ENCODE results near the gene IKZF1.

IKZF1 gene

DNA sequence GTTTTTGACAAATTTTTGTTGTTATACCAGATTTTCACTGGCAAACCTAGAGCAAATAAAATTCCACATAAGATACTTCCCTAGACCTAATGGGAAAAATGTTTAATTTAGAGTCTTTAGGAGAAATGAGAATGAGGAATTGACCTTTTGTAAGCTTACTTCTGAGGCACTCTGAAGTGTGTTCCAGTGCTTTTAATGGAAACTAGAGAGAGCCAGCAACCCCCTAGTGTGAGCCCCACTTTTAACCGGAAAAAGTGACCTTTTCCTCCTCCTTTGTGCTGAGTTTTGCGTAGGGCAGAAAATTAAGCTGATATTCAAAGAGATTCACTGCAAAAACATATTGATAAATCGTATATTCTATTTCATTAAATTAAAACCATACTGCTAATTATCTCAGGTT is 5.2 kb downstream of the IKZF1 start:
- DNase-seq: no peak

DNA sequence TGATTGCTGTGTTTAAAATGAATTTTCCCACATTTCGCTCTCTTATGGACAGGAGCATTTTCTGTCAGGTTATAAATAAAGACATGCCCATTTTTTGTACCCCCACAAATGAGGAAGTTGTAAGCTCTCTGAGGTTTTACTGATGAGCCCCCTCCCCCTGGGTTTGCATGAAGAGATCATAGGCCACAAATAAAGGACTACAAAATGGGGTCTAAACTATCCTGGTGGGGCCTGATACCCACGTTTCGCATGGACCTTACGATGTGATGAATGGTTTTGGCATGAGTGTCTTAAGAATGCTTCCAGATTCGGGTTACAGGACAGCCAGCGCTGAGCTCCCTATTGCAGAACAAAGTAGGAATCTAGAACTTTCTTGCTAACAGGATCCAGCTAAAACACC is 5.8 kb downstream of the IKZF1 start:
- no peak for DNase-seq

DNA sequence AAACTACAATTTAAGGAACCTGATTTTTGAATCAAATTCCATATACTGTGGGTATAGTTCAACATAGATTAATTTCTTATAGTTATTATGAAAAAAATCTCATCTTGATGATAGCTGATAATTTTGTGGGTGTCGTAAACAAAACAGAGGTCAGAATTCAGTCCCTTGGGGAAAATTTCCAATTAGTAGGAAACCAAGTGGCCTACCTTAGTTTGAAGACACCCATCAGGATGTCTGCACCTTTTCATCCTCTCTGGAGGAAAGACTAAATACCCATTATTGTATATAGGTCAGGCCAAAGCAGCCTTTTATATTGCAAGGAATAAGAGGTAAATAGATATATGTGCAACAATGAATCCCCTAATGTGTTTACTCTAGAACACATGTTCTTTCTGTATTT is 6.4 kb downstream of the IKZF1 start:
- DNase-seq: no peak

DNA sequence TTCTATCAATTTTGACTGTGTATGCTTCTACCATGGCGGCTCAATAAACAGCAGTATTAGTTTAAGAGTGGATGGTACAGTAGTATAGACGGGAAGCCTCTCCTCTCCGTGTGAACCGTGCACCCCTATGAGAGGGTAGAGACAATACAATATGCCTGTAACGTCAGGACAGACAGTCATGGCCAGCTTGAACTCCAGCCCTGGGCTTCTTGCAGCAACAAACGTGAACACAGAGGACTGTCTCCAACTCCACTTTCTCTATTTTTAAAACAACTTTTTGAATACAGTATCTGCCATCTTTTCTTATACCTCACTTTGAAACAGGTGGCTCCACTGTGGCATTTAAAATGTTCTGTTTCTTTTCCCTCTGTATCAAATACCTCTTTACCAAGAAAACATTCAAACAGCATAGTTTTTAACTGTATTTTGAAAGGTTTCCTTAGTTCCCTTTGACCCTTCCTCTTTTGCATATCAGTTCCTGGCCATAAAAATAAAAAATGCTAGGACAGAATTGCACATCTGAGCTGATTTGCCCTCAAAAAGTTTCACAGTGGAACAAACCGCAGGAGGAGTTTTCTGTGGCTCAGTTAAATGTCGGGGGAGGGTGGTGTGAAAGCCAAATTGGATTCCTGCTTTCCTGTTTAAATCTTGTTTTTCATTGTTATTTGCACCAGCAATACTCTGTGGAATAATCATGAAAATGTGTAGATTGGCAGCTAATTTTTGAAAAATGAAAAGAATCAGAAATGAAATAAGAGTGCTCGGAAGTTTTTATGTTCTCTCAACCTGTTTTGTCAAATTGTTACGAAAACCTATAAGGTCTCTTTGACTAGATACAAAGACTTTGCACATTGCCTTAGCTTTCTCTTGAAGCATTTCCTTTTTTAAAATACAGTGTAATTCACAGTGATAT is 8.0 kb downstream of the IKZF1 start:
- DNase-seq: no peak

DNA sequence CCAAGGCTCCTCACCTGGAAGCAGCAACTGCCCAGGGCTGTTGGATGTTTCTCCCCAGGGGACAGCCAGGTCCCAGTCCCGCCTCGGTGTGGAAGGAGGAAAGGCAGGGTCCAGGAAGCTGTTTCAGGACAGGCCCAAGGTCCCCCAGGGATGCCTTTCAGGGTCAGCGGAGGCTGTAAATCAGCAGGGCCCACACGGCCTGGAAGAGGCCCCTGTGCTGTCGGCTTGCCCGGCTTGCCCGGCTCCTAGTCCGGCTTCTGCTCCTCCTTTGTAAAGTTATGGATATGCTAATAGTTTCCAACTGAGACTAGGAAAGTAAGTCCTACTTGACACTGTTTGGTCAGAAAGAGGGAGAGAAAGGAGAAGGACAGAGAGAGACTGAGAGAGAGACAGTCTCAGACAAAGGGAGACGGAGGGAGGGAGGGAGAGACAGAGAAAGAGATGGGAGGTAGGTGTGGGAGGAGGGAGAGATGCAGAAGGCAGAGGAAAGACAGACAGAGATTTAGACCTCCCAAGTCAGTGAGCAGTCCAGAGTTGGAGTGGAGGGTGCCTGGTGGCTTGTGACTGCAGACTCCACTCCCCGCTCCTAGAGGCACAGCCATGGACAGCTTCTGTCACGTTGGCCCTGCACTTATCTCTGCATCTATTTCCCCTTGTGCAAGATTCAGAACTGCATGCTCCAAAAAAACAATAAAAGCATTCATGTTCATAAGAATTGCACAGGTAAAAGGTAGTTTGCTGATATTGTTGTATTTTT is 10.5 kb downstream of the IKZF1 start:
- no peak for DNase-seq

DNA sequence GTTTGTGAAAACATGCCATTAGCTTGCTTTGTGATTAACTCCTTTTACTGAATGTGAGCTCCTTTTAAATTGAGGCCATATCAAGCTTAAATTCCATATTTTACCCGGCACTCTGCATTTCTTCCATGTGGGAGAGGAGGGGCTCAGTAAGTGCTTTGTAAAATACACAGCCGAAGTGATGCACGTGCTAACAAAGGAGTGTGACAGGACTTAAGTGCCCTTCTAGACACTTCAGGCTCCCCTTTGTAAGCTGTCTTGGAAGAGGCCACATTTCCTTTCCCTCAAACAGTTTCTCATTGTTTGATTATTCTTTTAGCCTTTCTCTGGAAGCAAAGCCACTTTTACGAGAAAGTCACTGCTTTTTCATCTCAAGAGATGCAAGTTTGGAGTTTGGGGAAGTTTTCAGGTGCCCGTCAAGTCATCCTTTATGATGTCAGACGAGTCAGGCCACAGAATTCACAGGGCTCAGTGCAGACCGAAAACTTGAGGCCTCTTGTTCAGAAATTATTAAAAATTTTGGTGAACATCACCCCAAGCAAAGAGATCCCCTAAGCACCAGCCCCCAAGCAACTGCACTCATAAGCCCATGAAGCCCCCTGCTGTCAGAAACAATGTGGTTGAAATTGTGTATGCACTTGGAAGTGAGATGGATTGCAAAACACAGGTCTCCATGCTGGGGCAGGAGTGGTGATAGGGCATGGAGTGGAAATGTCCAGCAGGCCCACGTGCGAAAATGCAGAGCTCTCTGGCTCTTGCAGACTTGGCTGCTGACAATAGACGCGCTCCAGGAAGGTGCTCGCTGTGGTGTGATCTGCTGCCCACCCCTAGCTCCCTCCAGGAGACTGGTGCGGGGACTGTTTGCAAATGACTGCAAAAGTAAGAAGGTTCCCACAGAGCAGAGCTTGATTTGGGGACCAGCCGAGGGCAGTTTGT is 11.5 kb downstream of the IKZF1 start:
- no peak for DNase-seq

DNA sequence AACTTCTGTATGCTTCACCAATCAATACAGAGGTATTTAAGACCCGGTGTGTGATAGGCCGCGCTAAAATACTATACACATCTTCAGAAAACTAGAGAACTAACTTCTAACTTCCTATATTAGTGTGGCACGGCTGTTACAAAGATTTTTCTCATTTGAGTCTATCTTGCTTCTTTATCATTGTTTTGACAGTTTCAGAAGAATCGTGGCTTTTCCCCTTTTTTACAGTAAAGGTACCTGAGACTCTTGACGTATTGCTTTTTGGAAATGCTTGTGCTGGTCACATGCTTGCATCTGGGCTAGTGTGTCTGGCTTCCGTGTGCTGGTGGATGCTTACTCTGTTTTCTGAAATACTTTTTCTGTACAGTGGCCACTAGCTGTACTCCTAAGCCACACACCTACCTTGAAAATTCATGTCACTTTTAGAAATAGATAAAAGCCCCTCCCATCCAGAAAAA is 12.7 kb downstream of the IKZF1 start:
- no peak for DNase-seq

DNA sequence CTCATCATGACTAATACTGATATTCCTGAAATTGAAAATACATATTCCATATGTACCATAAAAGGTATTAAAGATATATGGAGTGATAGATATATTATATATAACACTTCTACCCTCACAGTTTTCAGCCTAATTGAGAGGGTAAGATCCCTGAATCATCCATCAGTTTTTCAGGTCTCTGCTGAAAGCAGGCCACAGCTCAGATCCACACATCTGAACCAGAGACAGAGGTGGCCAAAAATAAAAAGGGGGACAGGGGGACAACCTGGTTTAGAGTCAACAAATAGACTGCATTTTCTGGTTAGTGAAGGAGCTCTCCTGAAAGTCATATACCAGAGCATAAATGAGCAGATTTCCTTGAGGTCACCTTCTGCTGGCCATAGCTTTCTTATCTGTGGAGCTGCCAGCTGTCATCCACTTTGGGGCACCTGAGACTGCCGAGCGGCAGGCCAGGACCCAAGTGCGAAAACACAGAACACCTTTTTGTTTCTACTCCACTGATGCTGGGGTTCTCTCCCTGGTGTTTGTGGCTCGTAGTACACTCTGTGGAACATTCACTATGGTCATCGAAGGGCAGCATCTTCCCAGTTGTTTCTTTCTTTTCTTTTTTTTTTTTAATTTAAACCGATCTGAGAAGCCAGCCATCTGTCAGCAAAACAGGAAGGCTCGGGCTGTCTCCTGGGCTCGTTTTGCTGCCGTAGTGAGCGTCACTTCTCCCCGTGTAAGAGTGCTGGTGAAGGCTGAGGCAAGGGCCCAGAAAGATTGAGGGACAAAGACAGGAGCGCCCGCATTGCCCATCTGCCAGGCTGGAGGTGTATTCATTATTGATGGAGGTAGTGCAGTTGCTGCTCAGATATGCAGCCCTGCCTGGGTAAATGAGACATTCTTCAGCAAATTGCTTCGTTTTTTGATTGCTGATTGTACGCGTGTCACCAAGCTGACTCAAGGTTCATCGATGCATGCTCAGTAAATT is 13.5 kb downstream of the IKZF1 start:
- DNase-seq: no peak

DNA sequence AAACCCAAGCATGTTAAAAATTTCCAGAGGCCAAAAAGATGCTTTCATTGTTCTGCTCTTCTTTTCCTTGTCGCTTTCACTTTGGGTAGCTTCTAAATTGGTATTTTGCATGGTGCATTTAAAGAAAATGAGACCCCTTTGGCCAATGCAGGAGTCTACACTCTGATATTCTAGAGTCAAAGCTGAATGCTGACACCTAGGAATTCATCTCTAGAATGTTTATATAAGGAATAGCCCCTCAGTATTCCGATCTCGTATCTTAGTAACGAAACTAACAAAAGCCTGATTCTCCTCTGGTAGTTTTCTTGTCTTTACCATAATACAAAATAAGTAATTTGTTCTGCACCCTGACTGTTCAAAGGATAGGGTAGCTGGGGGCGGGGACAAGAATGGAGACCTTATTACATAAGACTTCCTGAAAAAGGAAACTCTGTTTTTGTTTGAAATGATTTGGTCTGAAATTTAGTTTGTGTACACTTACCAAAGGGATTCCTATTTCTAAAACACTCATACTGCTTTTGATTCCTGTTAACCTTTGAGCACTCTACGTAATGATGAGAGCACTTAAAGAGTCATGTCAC is 17.1 kb downstream of the IKZF1 start:
- DNase-seq: no peak

DNA sequence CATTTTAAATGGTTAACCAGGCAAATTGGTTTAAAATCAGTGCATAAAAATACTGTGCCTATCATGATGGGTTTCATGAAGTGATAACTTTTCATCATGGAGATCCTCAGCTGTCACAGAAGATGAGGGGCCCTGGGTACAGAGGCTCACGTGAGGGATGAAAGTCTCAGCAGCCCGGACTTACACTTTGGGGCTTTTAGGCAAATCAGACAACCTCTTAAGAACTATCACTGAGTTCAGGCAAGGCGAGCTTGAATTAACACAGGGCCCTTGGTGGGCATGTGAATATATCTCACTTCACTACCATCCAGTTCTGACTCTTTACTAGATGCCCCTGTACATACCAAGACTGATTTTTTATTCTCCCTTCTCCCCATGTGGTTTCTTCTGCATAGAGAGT is 19.6 kb downstream of the IKZF1 start:
- DNase-seq: no peak

DNA sequence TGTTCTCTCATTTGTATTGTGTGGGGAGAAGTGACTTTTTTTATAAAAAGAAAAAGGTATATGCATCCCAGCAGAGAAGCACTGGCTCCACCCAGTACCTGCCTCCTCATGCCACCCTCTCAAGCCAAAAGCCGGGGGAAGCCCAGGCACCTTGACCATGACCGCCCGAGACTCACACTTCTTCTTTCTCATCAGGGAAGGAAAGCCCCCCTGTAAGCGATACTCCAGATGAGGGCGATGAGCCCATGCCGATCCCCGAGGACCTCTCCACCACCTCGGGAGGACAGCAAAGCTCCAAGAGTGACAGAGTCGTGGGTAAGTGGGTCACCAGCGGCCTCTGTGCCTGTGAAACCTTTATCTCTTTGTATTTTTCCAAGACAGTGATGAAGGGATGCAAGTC is 22.9 kb downstream of the IKZF1 start:
- DNase-seq: no peak

DNA sequence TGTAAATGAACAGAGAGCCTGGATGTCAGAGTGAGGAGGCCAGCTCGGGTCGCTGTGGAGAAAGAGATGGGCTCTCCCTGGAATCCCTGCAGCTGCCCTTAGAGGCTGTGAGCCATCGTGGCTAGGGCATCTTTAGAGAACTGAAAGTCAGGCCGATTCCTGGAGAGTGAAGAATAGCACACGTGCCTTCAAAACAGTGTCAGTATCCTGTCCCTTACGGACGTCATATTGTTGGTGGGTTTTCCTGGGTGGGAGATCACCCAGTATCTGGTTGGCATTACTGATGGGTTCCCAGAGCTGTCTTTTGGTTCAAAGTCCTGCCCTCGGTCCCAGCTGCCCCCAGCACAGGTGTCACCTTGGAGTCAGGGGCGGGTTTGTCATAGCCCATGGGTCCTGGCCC is 25.3 kb downstream of the IKZF1 start:
- no peak for DNase-seq

DNA sequence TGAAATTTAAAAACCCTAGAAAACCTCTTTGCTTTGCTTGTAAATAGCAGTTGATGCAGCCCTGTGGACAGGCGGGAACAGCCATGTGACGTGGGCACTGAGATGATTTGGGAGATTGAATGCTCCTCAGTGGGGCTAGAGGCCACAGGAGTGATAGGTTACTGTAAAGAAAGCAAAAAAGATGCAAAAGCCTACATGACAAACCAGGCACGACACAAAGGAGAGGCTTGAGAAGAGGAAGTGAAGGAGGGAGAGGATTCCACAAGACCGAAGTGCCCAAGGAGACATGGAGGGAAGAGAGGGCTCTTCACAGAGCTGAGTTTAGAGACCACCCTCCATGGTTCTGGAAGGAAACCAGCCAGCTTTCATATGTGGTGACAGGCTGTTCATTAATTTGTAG is 25.7 kb downstream of the IKZF1 start:
- DNase-seq: no peak

DNA sequence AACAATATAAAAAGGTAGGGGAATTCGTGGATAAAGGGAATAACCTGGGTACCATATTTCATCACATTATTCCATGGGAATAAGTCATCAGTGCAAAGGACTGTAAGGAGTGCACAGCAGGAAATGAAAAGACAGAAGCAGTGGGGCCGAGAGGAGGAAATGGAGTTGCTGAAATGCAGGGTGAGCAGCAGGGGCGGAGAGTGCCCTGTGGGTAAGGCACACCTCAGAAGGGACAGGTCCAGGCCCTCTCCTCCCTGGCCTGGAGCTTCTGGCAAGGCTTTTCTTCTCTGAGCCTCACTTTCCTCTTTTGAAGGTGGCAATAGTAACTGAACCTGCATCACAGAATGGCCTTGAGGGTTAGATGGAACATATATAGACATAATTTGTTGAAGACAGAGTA is 26.2 kb downstream of the IKZF1 start:
- DNase-seq: no peak

DNA sequence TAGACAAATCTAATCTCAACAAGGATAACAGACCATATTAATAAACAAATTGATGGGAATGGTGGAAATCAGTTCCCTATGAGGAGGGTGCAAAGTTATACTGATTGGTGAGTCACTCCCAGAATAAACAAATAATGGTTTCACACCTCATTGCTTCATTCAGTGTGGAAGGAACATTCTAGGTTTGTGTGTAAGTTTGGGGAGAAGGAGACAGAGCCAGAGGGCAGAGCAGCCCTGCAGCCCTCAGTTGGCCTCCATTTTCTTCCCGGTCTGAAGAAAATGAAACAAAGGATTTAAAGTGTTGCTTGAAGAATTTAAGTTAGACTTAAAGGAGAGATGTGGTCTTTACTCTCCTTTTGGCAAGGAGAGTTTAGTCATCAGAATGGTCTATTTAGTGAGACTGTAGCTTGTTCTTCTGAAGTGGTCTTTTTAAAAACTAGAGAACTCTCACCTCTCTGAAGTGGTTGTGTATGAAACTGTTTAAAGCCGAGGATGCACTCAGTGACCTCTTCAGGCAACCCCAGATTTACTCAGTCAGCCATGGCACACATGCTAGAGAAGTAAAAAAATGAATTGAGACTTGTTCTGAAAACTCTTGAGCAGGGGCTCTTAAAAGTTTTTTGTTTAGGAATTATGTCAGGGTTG is 27.2 kb downstream of the IKZF1 start:
- DNase-seq: no peak

DNA sequence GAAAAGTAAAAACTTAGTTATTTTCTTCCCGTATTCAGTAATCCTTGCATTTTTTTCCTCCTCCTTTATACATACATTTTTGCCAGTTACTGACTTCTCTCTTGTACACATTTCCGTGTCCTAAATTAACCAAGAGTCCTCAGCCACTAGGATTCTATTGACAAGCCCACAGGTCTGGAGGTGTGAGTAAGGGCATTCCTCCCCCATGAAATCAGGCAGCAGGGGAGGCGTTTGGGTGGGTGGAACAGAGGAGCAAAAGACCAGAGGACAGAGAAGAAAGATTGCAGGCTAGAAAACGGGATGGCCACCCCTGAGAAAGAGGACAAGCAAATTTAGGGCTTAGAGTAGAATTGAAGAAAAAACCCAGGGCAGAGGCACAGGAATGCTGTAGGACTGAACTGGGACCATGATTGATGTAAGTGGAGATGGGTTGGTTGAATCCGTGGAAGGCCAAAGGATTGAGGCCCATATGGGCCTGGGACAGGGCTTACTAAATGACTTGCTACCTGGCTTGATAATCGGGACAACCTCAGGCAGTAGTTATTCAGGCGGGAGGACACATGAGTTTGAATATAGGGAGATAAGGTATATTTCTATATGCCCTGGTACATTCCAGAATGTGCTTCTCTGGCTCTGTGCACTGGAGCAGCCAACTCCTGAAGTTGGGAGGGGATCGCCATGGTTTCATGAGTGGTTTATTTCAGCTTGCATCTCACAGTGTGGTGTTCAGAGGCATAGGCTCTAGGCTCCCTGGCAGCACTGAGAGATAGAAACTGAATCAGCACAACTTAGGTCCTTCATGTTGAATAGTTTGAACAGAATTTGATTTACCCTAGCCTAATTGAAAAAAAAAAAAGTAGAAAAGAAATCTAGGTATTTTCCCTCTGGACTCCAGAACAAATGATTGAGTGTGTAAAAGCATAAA is 28.0 kb downstream of the IKZF1 start:
- DNase-seq: no peak

DNA sequence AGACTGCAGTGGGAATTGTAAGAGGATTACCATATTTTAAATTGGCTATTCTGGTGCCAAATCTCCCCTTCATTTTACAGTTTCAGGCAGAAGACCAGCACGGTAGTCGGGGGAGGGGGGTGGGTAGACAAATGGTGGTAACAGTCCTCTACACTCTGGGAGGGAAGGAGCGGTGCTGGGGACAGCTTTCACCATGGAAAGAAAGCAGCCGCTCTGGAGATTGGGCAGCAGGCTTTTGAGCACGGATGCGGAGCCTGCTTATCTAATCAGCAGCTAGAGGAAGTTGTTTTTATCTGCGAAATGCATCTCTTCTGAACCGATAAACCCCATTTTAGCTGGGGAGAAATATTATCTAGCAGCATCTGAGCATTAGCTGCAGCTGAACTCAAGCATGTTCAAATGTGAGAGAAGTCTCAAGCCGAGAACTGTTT is 28.7 kb downstream of the IKZF1 start:
- DNase-seq: no peak

DNA sequence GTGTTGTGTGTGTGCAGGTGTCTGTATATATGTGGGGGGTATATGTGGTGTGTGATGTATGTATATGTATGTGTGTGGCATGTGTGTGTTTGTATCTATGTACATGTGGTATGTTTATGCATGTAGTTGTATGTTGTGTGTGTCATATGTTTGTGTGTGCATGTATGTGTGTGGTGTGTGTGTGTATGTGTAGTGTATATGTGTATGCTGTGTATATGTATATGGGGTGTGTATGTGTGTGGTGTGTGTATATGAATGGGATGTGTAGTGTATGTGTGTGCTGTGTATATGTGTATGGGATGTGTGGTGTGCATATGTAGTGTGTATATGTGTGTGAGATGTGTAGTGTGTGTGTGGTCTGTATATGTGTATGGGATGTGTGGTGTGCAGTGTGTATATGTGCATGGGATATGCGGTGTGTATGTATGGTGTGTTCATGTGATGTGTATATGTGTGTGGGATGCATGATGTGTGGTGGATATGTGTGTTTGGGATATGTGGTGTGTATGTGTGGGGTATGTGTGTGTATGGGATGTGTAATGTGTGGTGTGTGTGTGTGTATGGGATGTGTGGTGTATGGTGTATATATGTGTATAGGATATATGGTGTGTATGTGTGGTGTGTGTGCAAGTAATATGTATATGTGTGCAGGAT is 30.0 kb downstream of the IKZF1 start:
- DNase-seq: no peak

DNA sequence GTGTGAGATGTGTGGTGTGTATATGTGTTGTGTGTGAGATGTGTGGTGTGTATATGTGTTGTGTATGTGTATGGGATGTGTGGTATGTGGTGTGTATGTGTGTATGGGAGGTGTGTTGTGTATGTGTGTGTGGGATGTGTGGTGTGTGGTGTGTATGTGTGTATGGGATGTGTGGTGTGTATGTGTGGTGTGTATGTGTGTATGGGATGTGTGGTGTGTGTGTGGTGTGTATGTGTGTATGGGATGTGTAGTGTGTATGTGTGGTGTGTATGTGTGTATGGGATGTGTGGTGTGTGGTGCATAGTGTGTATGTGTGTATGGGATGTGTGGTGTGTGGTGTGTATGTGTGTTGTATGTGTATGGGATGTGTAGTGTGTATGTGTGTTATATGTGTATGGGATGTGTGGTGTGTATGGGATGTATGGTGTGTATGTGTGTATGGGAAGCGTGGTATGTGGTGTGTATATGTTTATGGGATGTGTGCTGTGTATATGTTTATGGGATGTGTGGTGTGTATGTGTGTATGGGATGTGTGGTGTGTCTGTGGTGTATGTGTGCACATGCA is 30.8 kb downstream of the IKZF1 start:
- DNase-seq: no peak
